Cardiac muscle cell (in vitro differentiated cells and primary cell): ENCODE measurements around the gene ULK1. TPM values are rescaled to one million over a fixed set of nuclear protein-coding genes. Genes with fewer than 3 reads are reported as not detected.
"Not testable (repeated sequence)": the region's sequence is repeated elsewhere in the genome, so short reads cannot be mapped to it uniquely, and the experiment has no call there.

Experiments
- DNase-seq, 2 donors: peaks; one replicate each; pipeline versions ENCODE4 v3.0.0 to v3.0.0-alpha.2; 2010 to 2017; ENCODE audit warnings: low read depth in 1 of 2, low spot score in 1 of 2
- H3K27ac ChIP-seq: fragments of 200-600 bp; sonication (generic); 2 replicates; pipeline ENCODE4 v1.5.1; 2016
- H3K27me3 ChIP-seq: fragments of 200-600 bp; sonication (generic); 2 replicates; pipeline ENCODE4 v1.6.0; 2016; ENCODE audit warnings: control low read depth
- H3K36me3 ChIP-seq: fragments of 200-600 bp; sonication (generic); 2 replicates; pipeline ENCODE4 v1.5.1; 2016; ENCODE audit warnings: control low read depth
- H3K4me1 ChIP-seq: fragments of 200-600 bp; sonication (generic); 2 replicates; pipeline ENCODE4 v1.8.1; 2017; ENCODE audit warnings: low read depth, mild to moderate bottlenecking, mixed run types
- H3K4me3 ChIP-seq: fragments of 200-600 bp; sonication (generic); 2 replicates; pipeline ENCODE4 v1.5.1; 2016; ENCODE audit warnings: mild to moderate bottlenecking
- H3K9me3 ChIP-seq: fragments of 200-600 bp; sonication (generic); 2 replicates; pipeline ENCODE4 v1.5.1; 2017; ENCODE audit warnings: low read depth, mild to moderate bottlenecking, control low read depth
- CTCF ChIP-seq: IDR thresholded peaks from 2 replicates; pipeline ENCODE4 v1.5.1; 2012; ENCODE audit warnings: low read depth, mild to moderate bottlenecking, low read length
- polyA plus RNA-seq: library from polyadenylated mRNA; unstranded; fragments of >200 nt; fragmentation: Nextera tagmentation; extraction: Ambion mirVana; gene quantifications from 2 replicates; pipeline ENCODE4 v1.2.1, GENCODE V29; 2016
- total RNA-seq: library from RNA; depleted of rRNA; stranded (reverse); fragments of >200 nt; gene quantifications from 2 replicates; pipeline ENCODE4 v1.2.3, GENCODE V29; 2016

Gene ULK1
- total and polyA plus RNA-seq, 2 experiments from 2014 or later = 14.2 to 27.6 TPM

- no peaks in the 10 kb centered on the region for H3K27me3 ChIP-seq
- TF ChIP-seq CTCF = no peak
- no peaks in the 10 kb centered on the region for H3K9me3 ChIP-seq
- H3K36me3 ChIP-seq = peaks cover 5% of the 10 kb centered on the region
- H3K27ac ChIP-seq = no peak overlapping the region
- peaks cover 10% of the 10 kb centered on the region for H3K4me1 ChIP-seq
- DNase-seq = no peak
- H3K4me3 ChIP-seq = no peak overlapping the region
Observed at GRCh38 chr12:131959116-131959515, 64.7 kb downstream of the ULK1 start.

- H3K36me3 ChIP-seq = peaks cover 5% of the 10 kb centered on the region
- peaks cover 13% of the 10 kb centered on the region for H3K4me1 ChIP-seq
- H3K27me3 ChIP-seq = no peaks in the 10 kb centered on the region
- no peak for DNase-seq
- no peaks in the 10 kb centered on the region for H3K9me3 ChIP-seq
- no peak for TF ChIP-seq CTCF
- H3K4me3 ChIP-seq = no peak overlapping the region
- H3K27ac ChIP-seq = peak overlapping the region; percentile 28
Observed at GRCh38 chr12:131959641-131960589, 65.5 kb downstream of the ULK1 start.

DNA sequence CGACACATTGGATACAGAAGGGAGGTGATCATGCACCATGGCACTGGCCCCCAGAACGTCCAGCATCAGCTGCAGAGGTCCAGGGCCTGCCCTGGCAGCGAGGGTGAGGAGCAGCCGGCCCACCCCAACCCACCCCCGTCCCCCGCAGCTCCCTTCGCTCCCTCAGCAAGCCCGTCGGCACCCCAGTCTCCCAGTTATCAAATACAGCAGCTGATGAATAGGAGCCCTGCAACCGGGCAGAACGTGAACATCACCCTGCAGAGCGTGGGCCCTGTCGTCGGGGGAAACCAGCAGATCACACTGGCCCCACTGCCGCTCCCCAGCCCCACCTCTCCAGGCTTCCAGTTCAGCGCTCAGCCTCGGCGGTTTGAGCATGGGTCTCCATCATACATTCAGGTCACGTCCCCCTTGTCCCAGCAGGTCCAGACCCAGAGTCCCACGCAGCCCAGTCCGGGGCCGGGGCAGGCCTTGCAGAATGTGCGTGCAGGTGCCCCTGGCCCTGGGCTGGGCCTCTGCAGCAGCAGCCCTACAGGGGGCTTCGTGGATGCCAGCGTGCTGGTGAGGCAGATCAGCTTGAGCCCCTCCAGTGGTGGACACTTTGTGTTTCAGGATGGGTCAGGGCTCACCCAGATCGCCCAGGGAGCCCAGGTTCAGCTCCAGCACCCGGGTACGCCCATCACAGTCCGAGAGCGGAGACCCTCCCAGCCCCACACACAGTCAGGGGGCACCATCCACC, 66.3 kb downstream of the ULK1 start:
- not testable (repeated sequence) for H3K36me3 ChIP-seq, H3K9me3 ChIP-seq, H3K4me3 ChIP-seq, DNase-seq, H3K27me3 ChIP-seq, H3K27ac ChIP-seq
- peaks cover 13% of the 10 kb centered on the region for H3K4me1 ChIP-seq

DNA sequence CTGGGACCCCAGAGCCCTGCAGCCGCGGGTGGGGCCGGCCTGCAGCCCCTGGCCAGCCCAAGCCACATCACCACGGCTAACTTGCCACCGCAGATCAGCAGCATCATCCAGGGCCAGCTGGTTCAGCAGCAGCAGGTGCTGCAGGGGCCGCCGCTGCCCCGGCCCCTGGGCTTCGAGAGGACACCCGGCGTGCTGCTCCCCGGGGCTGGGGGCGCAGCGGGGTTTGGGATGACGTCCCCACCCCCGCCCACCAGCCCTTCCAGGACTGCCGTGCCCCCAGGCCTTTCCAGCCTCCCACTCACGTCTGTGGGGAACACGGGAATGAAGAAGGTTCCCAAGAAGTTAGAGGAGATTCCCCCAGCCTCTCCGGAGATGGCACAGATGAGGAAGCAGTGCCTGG, 66.9 kb downstream of the ULK1 start:
- peaks cover 13% of the 10 kb centered on the region for H3K4me1 ChIP-seq
- DNase-seq, H3K36me3 ChIP-seq: not testable (repeated sequence)

DNA sequence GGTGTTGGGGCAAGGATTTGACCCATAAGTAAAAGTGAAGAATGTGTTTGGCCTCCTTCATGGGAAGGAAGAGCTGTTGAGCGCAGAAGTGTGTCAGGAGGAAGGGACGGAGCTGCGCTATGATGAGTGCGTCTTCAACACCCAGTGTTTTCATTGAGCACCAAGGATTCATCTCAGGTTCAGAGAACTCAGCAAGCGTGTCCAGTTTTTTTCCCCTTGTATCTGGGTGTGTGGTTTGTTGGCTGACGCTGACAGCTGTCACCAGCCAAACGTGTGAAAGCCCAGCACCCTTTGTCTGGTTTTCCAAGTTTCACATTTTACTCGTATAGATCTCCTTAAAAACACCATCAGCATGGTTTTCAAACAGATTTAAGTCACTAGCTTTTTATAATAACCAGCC, 67.6 kb downstream of the ULK1 start:
- Histone ChIP-seq H3K36me3 (peaks cover 5% of the 10 kb centered on the region), H3K4me3 (no peak overlapping the region), H3K27ac (no peak overlapping the region), H3K9me3 (no peaks in the 10 kb centered on the region), H3K4me1 (peaks cover 13% of the 10 kb centered on the region), H3K27me3 (no peaks in the 10 kb centered on the region)
- TF ChIP-seq CTCF = no peak
- peak in 1 of 2 donors; percentile 20 for DNase-seq

More for the DNA sequence above, 66.9 kb downstream of the ULK1 start:
- H3K27me3 ChIP-seq, H3K4me3 ChIP-seq, H3K9me3 ChIP-seq, H3K27ac ChIP-seq: not testable (repeated sequence)

DNA sequence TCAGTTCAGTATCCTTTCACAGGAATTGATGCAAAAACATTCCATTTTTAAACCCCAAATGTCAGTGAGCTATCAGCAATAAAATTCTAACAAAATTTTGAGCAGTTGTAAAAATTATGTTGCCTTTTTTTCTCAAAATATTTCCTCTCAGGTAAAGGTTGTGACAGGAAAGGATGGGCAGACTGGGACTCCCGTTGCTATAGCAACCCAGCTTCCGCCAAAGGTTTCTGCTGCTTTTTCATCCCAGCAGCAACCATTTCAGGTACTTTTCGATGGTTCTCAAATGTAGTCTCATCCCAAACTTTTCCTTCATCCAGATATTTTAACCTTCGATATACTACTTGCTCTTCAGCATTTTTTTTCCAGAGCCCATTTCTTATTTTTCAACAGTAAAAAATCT, 69.0 kb downstream of the ULK1 start:
- DNase-seq = no peak
- no peak for TF ChIP-seq CTCF
- H3K4me1 ChIP-seq = peaks cover 13% of the 10 kb centered on the region
- no peak overlapping the region for H3K4me3 ChIP-seq
- H3K27ac ChIP-seq = no peak overlapping the region
- H3K27me3 ChIP-seq = no peaks in the 10 kb centered on the region
- no peaks in the 10 kb centered on the region for H3K9me3 ChIP-seq
- peaks cover 5% of the 10 kb centered on the region for H3K36me3 ChIP-seq
